SW 1271 (cell line): ENCODE results near the gene CLMP.

Experiments
- DNase-seq, 2 experiments: peaks; one replicate each; lab custom pipeline; 2025; lab: John Stamatoyannopoulos, UW

CLMP gene

GRCh38 chr11:123056835-123057491 lies 138.1 kb downstream of the CLMP start:
- DNase-seq, result no peak

GRCh38 chr11:123055191-123055901 lies 139.7 kb downstream of the CLMP start:
- no peak for DNase-seq

DNA sequence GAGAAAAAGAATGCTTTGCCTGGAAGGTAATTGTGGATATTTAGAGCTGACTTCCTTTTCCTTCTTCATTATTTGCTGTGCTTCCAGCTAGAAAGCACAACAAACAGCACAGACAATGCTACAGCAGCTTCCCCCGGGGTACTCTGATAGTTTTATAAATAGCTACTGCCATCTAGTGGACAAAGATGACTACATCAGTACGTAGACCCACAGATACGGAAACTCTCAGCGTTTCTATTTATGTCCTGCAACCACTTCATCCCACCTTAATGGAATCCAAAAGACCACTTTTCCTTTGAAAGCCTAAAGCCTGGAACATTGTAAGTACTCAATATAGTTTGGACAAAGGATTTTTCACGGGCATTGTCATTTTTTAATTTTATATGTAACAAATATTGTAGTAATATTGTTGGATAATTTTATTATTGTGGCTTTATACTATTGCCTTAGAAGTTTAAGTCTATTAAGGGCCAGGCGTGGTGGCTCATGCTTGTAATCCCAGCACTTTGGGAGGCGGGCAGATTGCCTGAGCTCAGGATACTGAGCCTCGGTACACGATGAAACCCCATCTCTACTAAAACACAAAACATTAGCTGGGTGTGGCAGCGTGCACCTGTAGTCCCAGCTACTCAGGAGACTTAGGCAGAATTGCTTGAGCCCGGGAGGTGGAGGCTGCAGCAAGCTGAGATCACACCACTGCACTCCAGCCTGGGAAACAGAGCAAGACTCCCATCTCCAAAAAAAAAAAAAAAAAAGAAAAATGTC lies 140.6 kb downstream of the CLMP start:
- DNase-seq, result peak; percentile 42 to 81

- DNase-seq, result no peak
Measured at GRCh38 chr11:123052901-123053721, 141.9 kb downstream of the CLMP start.

DNA sequence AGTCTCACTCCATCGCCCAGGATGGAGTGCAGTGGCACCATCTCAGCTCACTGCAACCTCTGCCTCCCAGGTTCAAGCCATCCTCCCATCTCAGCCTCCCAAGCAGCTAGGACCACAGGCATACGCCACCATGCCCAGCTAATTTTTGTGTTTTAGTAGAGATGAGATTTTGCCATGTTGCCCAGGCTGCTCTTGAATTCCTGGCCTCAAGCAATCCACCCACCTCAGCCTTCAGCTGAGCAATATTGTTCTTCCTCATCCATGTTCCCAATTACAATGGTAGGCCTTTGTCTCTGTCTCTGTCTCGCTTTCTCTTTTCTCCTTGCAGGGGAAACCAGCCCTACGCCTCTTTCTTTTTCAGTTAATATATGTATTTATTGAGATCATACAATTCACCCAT lies 143.4 kb downstream of the CLMP start:
- no peak for DNase-seq

GRCh38 chr11:123051146-123051545 lies 143.9 kb downstream of the CLMP start:
- no peak for DNase-seq

DNA sequence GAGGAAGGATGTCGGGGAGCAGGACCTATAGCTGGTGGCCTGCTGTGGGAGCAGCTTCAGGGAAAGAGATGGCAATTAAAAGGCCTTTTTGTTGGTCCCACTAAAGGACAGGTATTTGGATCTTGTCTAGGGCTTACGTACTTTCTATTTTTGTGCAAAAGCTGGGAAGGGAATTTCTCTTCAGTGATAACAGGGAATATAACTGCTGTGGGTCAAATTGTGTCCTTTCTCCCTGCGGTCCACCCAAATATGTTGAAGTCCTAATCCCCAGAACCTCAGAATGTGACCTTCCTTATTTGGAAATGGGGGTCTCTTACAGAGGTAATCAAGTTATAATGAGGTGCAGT lies 147.1 kb downstream of the CLMP start:
- no peak for DNase-seq

DNA sequence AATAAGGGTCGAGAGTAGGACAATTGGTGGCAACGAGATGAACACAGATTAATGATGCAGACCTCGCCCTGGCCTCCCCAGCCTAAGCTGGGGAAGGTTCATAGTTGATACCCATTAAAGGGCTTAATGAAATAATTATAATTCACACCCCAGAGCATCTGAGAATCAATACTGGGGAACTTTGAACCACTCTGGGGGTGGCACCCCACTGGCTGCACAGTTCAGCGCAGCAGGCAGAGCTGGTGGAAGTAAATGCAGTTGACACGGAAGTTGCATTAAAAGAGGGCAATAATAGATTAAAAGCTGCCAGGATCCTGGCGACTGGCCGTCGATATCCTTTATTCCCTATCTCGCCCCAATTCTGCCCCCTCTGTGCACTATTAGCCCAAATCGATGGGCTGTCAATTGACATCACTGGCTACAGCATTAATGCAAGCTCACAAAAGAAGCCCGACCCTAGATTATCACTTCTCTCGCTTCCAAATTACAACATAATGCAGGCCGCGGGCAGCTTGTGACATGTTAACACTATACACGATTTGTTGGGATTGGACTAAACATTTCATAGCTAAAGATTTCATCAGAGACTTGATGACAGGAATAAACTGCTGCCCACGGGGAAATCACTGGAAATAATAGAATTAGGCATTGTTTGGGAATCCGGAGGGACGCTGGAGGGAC lies 147.6 kb downstream of the CLMP start:
- no peak for DNase-seq

DNA sequence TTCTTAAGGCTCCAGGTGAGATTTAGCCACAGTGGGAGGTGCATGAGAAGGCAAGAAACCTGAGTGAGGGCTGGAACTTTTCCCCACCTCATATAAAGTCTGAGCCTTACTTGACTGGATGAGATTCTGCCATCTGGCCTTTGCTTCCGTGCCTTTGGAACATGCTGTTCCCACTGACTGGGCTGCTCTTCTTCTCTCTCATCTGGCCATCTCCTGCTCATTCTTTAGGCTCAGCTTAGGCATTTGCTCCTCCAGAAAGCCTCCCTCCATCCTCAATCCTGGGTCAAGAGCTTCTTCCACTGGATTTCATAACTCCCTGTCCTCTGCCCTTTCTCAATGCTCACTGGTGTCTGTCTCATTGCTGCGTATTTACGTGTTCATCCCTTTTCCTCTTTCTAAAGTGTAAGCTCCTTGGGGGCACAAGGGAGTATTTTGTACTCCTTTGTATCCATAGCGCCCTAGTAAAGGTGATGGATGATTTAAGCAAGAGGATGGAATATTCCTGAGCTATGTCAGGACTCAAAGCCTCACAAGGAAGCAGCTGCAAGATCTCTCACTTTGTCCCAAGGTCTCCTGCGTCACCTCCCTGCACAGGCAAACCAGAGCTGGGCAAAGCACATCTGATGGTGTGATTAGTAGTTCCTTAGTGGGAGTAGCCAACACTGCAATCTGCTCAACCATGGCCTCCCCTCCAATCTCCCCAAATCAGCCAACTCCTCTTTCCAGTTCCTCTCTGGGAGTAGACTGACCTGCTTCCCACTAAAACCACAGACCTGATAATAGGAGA lies 148.4 kb downstream of the CLMP start:
- no peak for DNase-seq

DNA sequence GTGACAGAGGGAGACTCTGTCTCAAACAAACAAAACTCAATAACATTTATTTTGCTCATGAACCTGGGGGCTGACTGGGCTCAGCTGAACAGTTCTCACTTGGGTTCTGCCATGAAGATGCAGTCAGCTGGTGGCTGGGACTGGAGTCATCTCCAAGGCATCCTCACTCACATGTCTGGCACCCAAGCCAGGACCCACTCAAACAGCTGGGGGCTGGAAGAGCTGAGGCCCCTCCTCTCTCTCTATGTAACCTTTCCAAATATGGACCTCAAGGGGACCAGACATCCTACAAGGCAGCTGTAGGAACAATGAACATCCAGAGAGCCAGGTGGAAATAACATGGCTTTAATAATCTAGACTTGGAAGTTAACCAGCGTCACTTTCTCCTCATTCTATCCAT lies 149.9 kb downstream of the CLMP start:
- no peak for DNase-seq

DNA sequence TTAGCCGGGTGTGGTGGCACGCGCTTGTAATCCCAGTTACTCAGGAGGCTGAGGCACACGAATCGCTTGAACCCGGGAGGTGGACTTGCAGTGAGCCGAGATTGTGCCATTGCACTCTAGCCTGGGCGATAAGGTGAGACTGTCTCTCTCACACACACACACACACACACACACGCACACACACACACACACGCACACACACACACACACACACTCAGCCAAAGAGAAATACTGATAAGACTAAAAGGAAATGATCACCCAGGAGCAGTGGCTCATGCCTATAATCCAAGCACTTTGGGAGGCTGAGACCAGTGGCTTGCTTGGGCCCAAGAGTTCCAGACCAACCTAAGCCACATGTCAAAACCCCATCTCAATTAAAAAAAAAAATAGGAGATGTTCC lies 153.9 kb downstream of the CLMP start:
- no peak for DNase-seq

GRCh38 chr11:123040111-123040432 lies 155.0 kb downstream of the CLMP start:
- no peak for DNase-seq

DNA sequence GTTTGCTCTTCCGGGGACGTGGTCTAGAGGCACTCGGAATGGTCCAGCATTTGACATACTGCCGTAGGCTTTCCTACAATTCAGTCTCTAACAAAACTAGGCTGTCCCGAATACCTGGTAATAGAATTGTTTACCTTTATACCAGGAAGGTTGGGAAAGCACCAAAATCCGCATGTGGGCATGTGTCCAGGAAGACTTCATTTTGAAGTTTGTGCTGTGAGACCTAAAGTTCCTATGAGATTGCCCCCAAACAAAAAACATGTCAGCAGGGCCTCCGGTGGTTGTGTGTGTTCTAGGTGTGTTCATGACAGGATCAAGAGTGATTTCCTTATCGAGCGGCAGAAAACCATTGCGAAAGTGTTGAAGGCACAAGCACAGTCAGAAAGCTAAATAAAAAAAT lies 159.2 kb downstream of the CLMP start:
- DNase-seq, result no peak

GRCh38 chr11:123034597-123034996 lies 160.5 kb downstream of the CLMP start:
- DNase-seq, result no peak

GRCh38 chr11:123033895-123034294 lies 161.2 kb downstream of the CLMP start:
- DNase-seq, result no peak

DNA sequence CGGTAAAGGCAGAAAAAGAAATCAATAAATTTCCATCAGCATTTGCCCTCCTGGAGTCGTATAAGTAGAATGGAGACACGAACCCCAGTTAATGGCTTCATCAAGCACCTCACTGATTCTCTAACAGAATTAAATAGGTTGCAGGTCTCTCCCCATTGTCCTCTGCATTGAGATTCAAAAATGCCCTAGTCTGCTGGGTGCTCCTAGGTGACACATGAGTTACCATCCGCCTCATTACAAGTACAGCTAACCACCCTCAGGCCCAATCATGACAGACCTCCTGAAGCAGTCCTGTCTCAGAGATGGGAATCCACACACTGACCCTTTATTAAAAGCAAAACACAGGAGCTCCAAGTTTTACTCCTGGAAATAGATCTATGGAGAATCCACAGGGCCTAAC lies 164.5 kb downstream of the CLMP start:
- DNase-seq, result no peak

DNA sequence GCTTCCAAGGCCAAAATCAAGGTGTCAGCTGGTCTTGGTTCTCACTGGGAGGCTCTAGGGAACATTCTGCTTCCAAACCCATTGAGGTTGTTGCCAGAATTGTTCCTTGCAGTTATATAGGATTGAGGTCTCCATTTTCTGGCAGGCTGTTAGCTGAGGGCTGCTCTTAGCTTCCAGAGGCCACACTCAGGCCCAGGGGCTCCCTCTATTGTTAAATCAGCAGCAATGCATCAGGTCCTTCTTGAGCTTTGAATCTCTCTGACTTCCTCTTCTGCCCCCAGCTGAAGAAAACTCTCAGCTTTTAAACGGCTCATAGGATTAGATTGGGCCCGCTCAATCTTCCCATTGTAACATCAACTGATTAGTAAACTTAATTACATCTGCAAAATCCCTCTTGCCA lies 174.1 kb downstream of the CLMP start:
- peak; percentile 16 to 67 for DNase-seq
